Endodermal cell (in vitro differentiated cells): ENCODE measurements around the gene CPLANE1. TPM values are rescaled to one million over a fixed set of nuclear protein-coding genes. Genes with fewer than 3 reads are reported as not detected.
A peak's percentile ranks its signal among the peaks of the same experiment; 100 is the strongest.
"Not testable (repeated sequence)": the region's sequence is repeated elsewhere in the genome, so short reads cannot be mapped to it uniquely, and the experiment has no call there.

Experiments
- DNase-seq: peaks from one replicate; pipeline ENCODE4 v3.0.0-alpha.2; 2017
- H3K27ac ChIP-seq: 2 replicates; pipeline ENCODE4 v1.5.1; 2013; ENCODE audit warnings: mild to moderate bottlenecking, low read depth, low read length, moderate library complexity
- H3K27me3 ChIP-seq: 2 replicates; pipeline ENCODE4 v1.6.1; 2013; ENCODE audit warnings: mild to moderate bottlenecking, low read length, moderate library complexity; ENCODE audit not compliant: insufficient read depth, control insufficient read depth, poor library complexity, severe bottlenecking
- H3K36me3 ChIP-seq: 2 replicates; pipeline ENCODE4 v1.7.0; 2013; ENCODE audit warnings: mild to moderate bottlenecking, low read length, moderate library complexity; ENCODE audit not compliant: control insufficient read depth, insufficient read depth
- H3K4me1 ChIP-seq: one replicate; pipeline ENCODE4 v1.7.0; 2013; ENCODE audit warnings: low read length; ENCODE audit not compliant: control insufficient read depth, insufficient read depth
- H3K4me3 ChIP-seq: 2 replicates; pipeline ENCODE4 v1.5.1; 2013; ENCODE audit warnings: mild to moderate bottlenecking, low read length, moderate library complexity
- H3K9ac ChIP-seq: 2 replicates; pipeline ENCODE4 v1.6.1; 2013; ENCODE audit warnings: mild to moderate bottlenecking, low read length, moderate library complexity; ENCODE audit not compliant: poor library complexity, severe bottlenecking; ENCODE audit errors: extremely low read depth
- H3K9me3 ChIP-seq: 2 replicates; pipeline ENCODE4 v1.6.1; 2013; ENCODE audit warnings: mild to moderate bottlenecking, low read length, moderate library complexity; ENCODE audit not compliant: control insufficient read depth
- H3K27ac Mint-ChIP-seq: 2 replicates; pipeline ENCODE4 v1.8.0; 2020; ENCODE audit warnings: mixed read lengths
- H3K27me3 Mint-ChIP-seq: 2 replicates; pipeline ENCODE4 v1.8.0; 2021; ENCODE audit warnings: mild to moderate bottlenecking, mixed read lengths; ENCODE audit not compliant: insufficient read depth
- H3K36me3 Mint-ChIP-seq: 2 replicates; pipeline ENCODE4 v1.8.0; 2020; ENCODE audit warnings: low read depth, mixed read lengths
- H3K4me1 Mint-ChIP-seq: 2 replicates; pipeline ENCODE4 v1.8.0; 2020; ENCODE audit warnings: mixed read lengths
- H3K4me3 Mint-ChIP-seq: 2 replicates; pipeline ENCODE4 v1.8.0; 2020; ENCODE audit warnings: mild to moderate bottlenecking, moderate library complexity, mixed read lengths
- H3K9me3 Mint-ChIP-seq: 2 replicates; pipeline ENCODE4 v1.8.0; 2020; ENCODE audit warnings: mild to moderate bottlenecking, mixed read lengths
- CTCF ChIP-seq: fragments of 200-600 bp; sonication (generic); conservative IDR thresholded peaks from 2 replicates; pipeline ENCODE4 v1.5.0; 2021; ENCODE audit warnings: antibody characterized with exemption, mild to moderate bottlenecking
- WGBS, 2 experiments: methylation state at CpG; one replicate each; pipeline versions ENCODE4 v1.1.5 to v1.1.7; 2013; ENCODE audit warnings: missing lambda C conversion rate in 2 of 2, mixed read lengths in 1 of 2; ENCODE audit not compliant: insufficient coverage in 1 of 2, insufficient read length in 1 of 2; 5-methylcytosine and 5-hydroxymethylcytosine counted together
- total RNA-seq, 2 donors: library from RNA; stranded (reverse); fragmentation: NEBNext Ultra II Directional in 1 of 2; extraction: Animal tissue kit (Norgen Biotek cat#: 25700) in 1 of 2; gene quantifications; 2 replicates in 1 of 2; 3 replicates in 1 of 2; pipeline ENCODE4 v1.2.1, GENCODE V29; 2021

CPLANE1 gene
- total RNA-seq, 2 donors from 2014 or later: 17.2 to 22.8 TPM

- Histone ChIP-seq H3K4me3 (peak overlapping the region; percentile 61), H3K27ac (no peak overlapping the region), H3K9ac (no peak overlapping the region), H3K4me1 (no peaks in the 10 kb centered on the region), H3K36me3 (peaks cover 53% of the 10 kb centered on the region), H3K9me3 (peaks cover 78% of the 10 kb centered on the region), H3K27me3 (no peaks in the 10 kb centered on the region)
- no peak for TF ChIP-seq CTCF
- Mint-ChIP-seq H3K27ac (no peak overlapping the region), H3K4me3 (no peak overlapping the region), H3K4me1 (no peaks in the 10 kb centered on the region), H3K27me3 (peaks cover 58% of the 10 kb centered on the region), H3K9me3 (peaks cover 70% of the 10 kb centered on the region), H3K36me3 (peaks cover 80% of the 10 kb centered on the region)
- 75 to 95% methylated on average over 1 to 2 of the region's 2 CpGs for WGBS, 2 experiments
- DNase-seq: no peak
These were observed 145.9 kb downstream of the CPLANE1 start for GRCh38 chr5:37103302-37103701.

GRCh38 chr5:37099267-37099666 is 149.9 kb downstream of the CPLANE1 start:
- Histone ChIP-seq H3K9me3 (peaks cover 100% of the 10 kb centered on the region), H3K4me3 (peak overlapping the region; percentile 61), H3K36me3 (peaks cover 25% of the 10 kb centered on the region)
- Mint-ChIP-seq H3K27me3 (peaks cover 96% of the 10 kb centered on the region), H3K9me3 (peaks cover 100% of the 10 kb centered on the region), H3K36me3 (peaks cover 89% of the 10 kb centered on the region)
- H3K27ac Mint-ChIP-seq, H3K27me3 ChIP-seq, H3K4me1 ChIP-seq, H3K4me3 Mint-ChIP-seq, H3K9ac ChIP-seq, DNase-seq, H3K27ac ChIP-seq, H3K4me1 Mint-ChIP-seq: not testable (repeated sequence)
- 100% methylated on average over 4 of the region's 5 CpGs; no CpG with 5 or more reads in 1 of the 2 experiments for WGBS, 2 experiments

GRCh38 chr5:37093795-37094194 is 155.4 kb downstream of the CPLANE1 start:
- not testable (repeated sequence) for H3K4me3 Mint-ChIP-seq, H3K27me3 ChIP-seq, H3K27ac ChIP-seq, H3K36me3 ChIP-seq, H3K9ac ChIP-seq, H3K27ac Mint-ChIP-seq
- Mint-ChIP-seq H3K36me3 (peaks cover 44% of the 10 kb centered on the region), H3K9me3 (peaks cover 51% of the 10 kb centered on the region), H3K27me3 (peaks cover 98% of the 10 kb centered on the region), H3K4me1 (peaks cover 46% of the 10 kb centered on the region)
- DNase-seq: peak; percentile 82
- Histone ChIP-seq H3K4me1 (peaks cover 16% of the 10 kb centered on the region), H3K4me3 (peak overlapping the region; percentile 50), H3K9me3 (peaks cover 54% of the 10 kb centered on the region)
- WGBS, 2 experiments: 38 to 41% methylated on average over 3 to 4 of the region's 4 CpGs

GRCh38 chr5:37090781-37091180 is 158.4 kb downstream of the CPLANE1 start:
- Histone ChIP-seq H3K4me3 (no peak overlapping the region), H3K27me3 (no peaks in the 10 kb centered on the region), H3K27ac (no peak overlapping the region), H3K9ac (no peak overlapping the region), H3K9me3 (peaks cover 46% of the 10 kb centered on the region), H3K36me3 (peaks cover 9% of the 10 kb centered on the region), H3K4me1 (peaks cover 20% of the 10 kb centered on the region)
- peaks cover 18% of the 10 kb centered on the region for H3K36me3 Mint-ChIP-seq
- peaks cover 49% of the 10 kb centered on the region for H3K9me3 Mint-ChIP-seq
- WGBS, 2 experiments: 76 to 94% methylated on average over 2 of the region's 2 CpGs
- H3K27ac Mint-ChIP-seq: peak overlapping the region; percentile 41
- TF ChIP-seq CTCF: no peak
- H3K4me3 Mint-ChIP-seq: no peak overlapping the region
- no peak for DNase-seq
- H3K27me3 Mint-ChIP-seq: peaks cover 100% of the 10 kb centered on the region
- H3K4me1 Mint-ChIP-seq: peaks cover 69% of the 10 kb centered on the region
